HepG2 (cell line): Measurements from ENCODE around the gene PIP5KL1. TPM values are rescaled to one million over a fixed set of nuclear protein-coding genes. Genes with fewer than 3 reads are reported as not detected.
A peak's percentile ranks its signal among the peaks of the same experiment; 100 is the strongest.

Experiments used
- ATAC-seq: fragments of 200-7000 bp; cut with Tn5 transposase; 3 replicates; pipeline ENCODE4 v1.9.1; 2020; ENCODE audit warnings: mild to moderate bottlenecking, moderate library complexity
- BruUV-seq: library from RNA; stranded (reverse); fragments of 400-500 nt; replicated peaks from 2 replicates; lab custom pipeline; 2021; lab: Mats Ljungman, UMichigan
- CTCF ChIA-PET: fragments of 300-600 bp; formaldehyde crosslinking; extraction: SDS; loops from one replicate; lab custom pipeline; 2021; ENCODE audit warnings: low total read pairs, inconsistent platforms, low intra/inter-chr PET ratio; lab: Yijun Ruan, JAX
- POLR2A ChIA-PET: fragments of 350-600 bp; sonication (Branson Sonifier 250); formaldehyde crosslinking; loops from one replicate; lab custom pipeline; 2020; ENCODE audit warnings: antibody characterized with exemption, inconsistent platforms; lab: Yijun Ruan, JAX
- DNase-seq: peaks from one replicate; pipeline ENCODE4 v3.0.0-alpha.2; 2015; ENCODE audit warnings: low spot score
- FAIRE-seq: peaks from 3 replicates; lab custom pipeline; 2011; peaks lifted over from hg19 to GRCh38; lab: Jason Lieb, UNC
- H2AFZ ChIP-seq: one replicate; pipeline ENCODE4 v1.6.1; 2011; ENCODE audit warnings: low read length, inconsistent platforms
- H3K27ac ChIP-seq: fragments of 300-600 bp; 3 replicates; pipeline ENCODE4 v1.8.0; 2011; ENCODE audit warnings: mixed run types, mild to moderate bottlenecking, mixed read lengths, low read length, inconsistent platforms; ENCODE audit not compliant: insufficient read depth; ENCODE audit errors: extremely low read length
- H3K27me3 ChIP-seq, 2 experiments: fragments of 200-600 bp in 1 of 2; 2 replicates in 1 of 2; 3 replicates in 1 of 2; pipeline versions ENCODE4 v1.6.0 to v1.8.0; 2011; ENCODE audit warnings: low read length in 2 of 2, mild to moderate bottlenecking in 2 of 2, moderate library complexity in 2 of 2, inconsistent platforms in 1 of 2; ENCODE audit not compliant: insufficient read depth in 2 of 2, control insufficient read depth in 1 of 2
- H3K36me3 ChIP-seq, 2 experiments: fragments of 200-600 bp in 1 of 2; replicated peaks in 1 of 2; 2 replicates in 1 of 2; 3 replicates in 1 of 2; pipeline versions ENCODE4 v1.5.1 to v1.8.0; 2011; ENCODE audit warnings: low read length in 2 of 2, inconsistent platforms in 1 of 2; ENCODE audit not compliant: insufficient read depth in 2 of 2, control insufficient read depth in 1 of 2
- H3K4me1 ChIP-seq: 2 replicates; pipeline ENCODE4 v1.5.1; 2012; ENCODE audit warnings: low read length, inconsistent platforms; ENCODE audit not compliant: insufficient read depth
- H3K4me2 ChIP-seq: 2 replicates; pipeline ENCODE4 v1.6.0; 2011; ENCODE audit warnings: low read depth, low read length, inconsistent platforms
- H3K4me3 ChIP-seq, 3 experiments: fragments of 200-600 bp in 1 of 3; sonication (generic), shearing (Covaris generic) in 1 of 3; replicated peaks in 1 of 3; 2 replicates each; pipeline ENCODE4 v1.5.1; 2011 to 2016; ENCODE audit warnings: low read length in 3 of 3, inconsistent platforms in 2 of 3, low read depth in 2 of 3, mild to moderate bottlenecking in 2 of 3, control low read depth in 1 of 3, mixed read lengths in 1 of 3; ENCODE audit not compliant: insufficient read depth in 1 of 3
- H3K79me2 ChIP-seq: one replicate; pipeline ENCODE4 v1.6.1; 2011; ENCODE audit warnings: low read length, inconsistent platforms; ENCODE audit not compliant: insufficient read depth
- H3K9ac ChIP-seq: 2 replicates; pipeline ENCODE4 v1.6.0; 2011; ENCODE audit warnings: mild to moderate bottlenecking, low read depth, low read length, inconsistent platforms; ENCODE audit not compliant: insufficient read depth
- H3K9me3 ChIP-seq: 2 replicates; pipeline ENCODE4 v1.5.1; 2012; ENCODE audit warnings: mild to moderate bottlenecking, low read length
- H4K20me1 ChIP-seq: 2 replicates; pipeline ENCODE4 v1.6.0; 2011; ENCODE audit warnings: inconsistent platforms, mild to moderate bottlenecking, low read length, moderate library complexity; ENCODE audit not compliant: insufficient read depth
- AGO2 ChIP-seq: fragments of 200-400 bp; formaldehyde crosslinking; optimal IDR thresholded peaks from 2 replicates; pipeline ENCODE3; 2017; ENCODE audit warnings: mild to moderate bottlenecking, low read depth, low read length, moderate library complexity
- AHR ChIP-seq: IDR thresholded peaks from 2 replicates; pipeline ENCODE4 v1.6.1; 2018; ENCODE audit warnings: missing genetic modification reagents, missing compliant biosample characterization
- FIP1L1 ChIP-seq: fragments of 200-400 bp; formaldehyde crosslinking; IDR thresholded peaks from 2 replicates; pipeline ENCODE4 v1.6.1; 2018; ENCODE audit warnings: low read depth, mild to moderate bottlenecking, low read length, moderate library complexity, borderline replicate concordance; ENCODE audit not compliant: insufficient read depth
- HHEX ChIP-seq: IDR thresholded peaks from 2 replicates; pipeline ENCODE4 v1.6.1; 2016; ENCODE audit warnings: control low read depth
- HMG20B ChIP-seq: conservative IDR thresholded peaks from 2 replicates; pipeline ENCODE4 v1.6.1; 2016; ENCODE audit warnings: missing genetic modification reagents, missing compliant biosample characterization
- JUNB ChIP-seq: sonication (generic); formaldehyde crosslinking; IDR thresholded peaks from 2 replicates; pipeline ENCODE4 v1.8.0; 2022; ENCODE audit warnings: missing genetic modification reagents, mild to moderate bottlenecking, borderline replicate concordance
- PCBP1 ChIP-seq: fragments of 200-400 bp; formaldehyde crosslinking; IDR thresholded peaks from 2 replicates; pipeline ENCODE4 v1.6.1; 2017; ENCODE audit warnings: mild to moderate bottlenecking, low read depth, low read length, borderline replicate concordance
- POLR2G ChIP-seq: fragments of 200-400 bp; formaldehyde crosslinking; IDR thresholded peaks from 2 replicates; pipeline ENCODE4 v1.6.1; 2018; ENCODE audit warnings: mild to moderate bottlenecking, low read depth, low read length, moderate library complexity
- RNF219 ChIP-seq: sonication (generic); formaldehyde crosslinking; IDR thresholded peaks from 2 replicates; pipeline ENCODE4 v1.5.0; 2020; ENCODE audit warnings: mild to moderate bottlenecking, missing genetic modification reagents
- RXRA ChIP-seq: sonication (generic); formaldehyde crosslinking; IDR thresholded peaks from 2 replicates; pipeline ENCODE4 v1.5.1; 2020; ENCODE audit warnings: missing genetic modification reagents
- SRSF1 ChIP-seq: fragments of 200-400 bp; formaldehyde crosslinking; optimal IDR thresholded peaks from 2 replicates; pipeline ENCODE3; 2017; ENCODE audit warnings: mild to moderate bottlenecking, low read depth, low read length, moderate library complexity
- ZFP91 ChIP-seq: sonication (generic); formaldehyde crosslinking; IDR thresholded peaks from 2 replicates; pipeline ENCODE4 v1.9.0; 2022; ENCODE audit warnings: missing genetic modification reagents, mild to moderate bottlenecking, borderline replicate concordance
- ZNF510 ChIP-seq: sonication (generic); formaldehyde crosslinking; IDR thresholded peaks from 2 replicates; pipeline ENCODE4 v1.4.0; 2020; ENCODE audit warnings: low read depth, mild to moderate bottlenecking, missing genetic modification reagents
- ZNF768 ChIP-seq: sonication (generic); formaldehyde crosslinking; IDR thresholded peaks from 2 replicates; pipeline ENCODE4 v1.4.0; 2020; ENCODE audit warnings: missing genetic modification reagents
- WGBS: methylation state at CpG from one replicate; pipeline ENCODE4 v1.1.6; 2017; ENCODE audit warnings: low lambda C conversion rate; 5-methylcytosine and 5-hydroxymethylcytosine counted together
- in situ Hi-C: cut with HindIII; loops from 2 replicates; pipeline ENCODE4 v1.10.0; 2017; ENCODE audit warnings: low pct_unique_long_range_greater_than_20kb; ENCODE audit not compliant: extremely low pct_ligation_motif_present
- intact Hi-C: fragments of 100-400 bp; cut with micrococcal nuclease; formaldehyde crosslinking; loops from one replicate; pipeline ENCODE4 v1.10.0; 2022; ENCODE audit not compliant: unreplicated experiment
- polyA plus RNA-seq, 8 experiments: library from polyadenylated mRNA; depleted of rRNA in 3 of 8; stranded (reverse) in 7 of 8; unstranded in 1 of 8; fragments of >200 nt; fragmentation: Illumina TruSeq in 4 of 8; extraction: Trizol in 4 of 8; gene quantifications; 2 replicates each; pipeline versions ENCODE4 v1.2.1 to v1.2.3, GENCODE V29; 2011 to 2016; ENCODE audit warnings: low read depth in 4 of 8, missing spikeins in 1 of 8, mixed read lengths in 1 of 8; ENCODE audit not compliant: insufficient read depth in 1 of 8
- total RNA-seq, 5 experiments: library from RNA; depleted of rRNA; stranded (reverse); fragments of >200 nt; fragmentation: Illumina TruSeq; extraction: Trizol; gene quantifications; 2 replicates each; pipeline ENCODE4 v1.2.3, GENCODE V29; 2016; ENCODE audit warnings: low read depth in 1 of 5

Gene PIP5KL1
- total and polyA plus RNA-seq, 2 of the 13 experiments (the other 11 are each of a cell fraction or from before 2014, with no cell fraction given): 0.20 to 0.49 TPM

GRCh38 chr9:127940593-127940992 lies 10.0 kb upstream of the PIP5KL1 start:
- Histone ChIP-seq H3K9ac (no peak overlapping the region), H4K20me1 (peaks cover 7% of the 10 kb centered on the region), H3K27ac (no peak overlapping the region), H3K79me2 (peaks cover 20% of the 10 kb centered on the region), H3K4me3 (no peak overlapping the region), H3K36me3 (peaks cover 13 to 39% of the 10 kb centered on the region in 2 experiments; a peak in 4 of 5 replicates), H2AFZ (no peak overlapping the region), H3K4me2 (no peak overlapping the region), H3K27me3 (no peaks in the 10 kb centered on the region; a peak in 1 of 5 replicates), H3K9me3 (no peaks in the 10 kb centered on the region), H3K4me1 (peaks cover 32% of the 10 kb centered on the region)
- intact Hi-C loops (loop anchor here (5.0 to 10.0 kb wide), 2 partner anchors 37 to 174 kb away; no protein-coding TSS in a partner anchor), in situ Hi-C loops (no loop called here)
- DNase-seq (no peak), FAIRE-seq (no peak), ATAC-seq (no peak)
- 98% methylated on average over 4 of the region's 4 CpGs for WGBS
- TF ChIP-seq POLR2G (0 out of 2 replicates have a peak, but pooled peaks have one; percentile 8), HHEX (CRISPR knock-in tag) (no peak)
- POLR2A ChIA-PET: interaction anchor here (0.5 to 2.2 kb wide), 2 partner anchors 51 to 127 kb away, joined by 3 to 5 read pairs; partner anchors contain the start of genes NAIF1 and SLC25A25
- CTCF ChIA-PET: no interaction called here
- no TSS peak for BruUV-seq

GRCh38 chr9:127938298-127938690 lies 7.7 kb upstream of the PIP5KL1 start:
- POLR2A ChIA-PET: no interaction called here
- H3K4me1 ChIP-seq: peaks cover 37% of the 10 kb centered on the region
- TF ChIP-seq RXRA (CRISPR knock-in tag): no peak
- TF ChIP-seq SRSF1: peak; percentile 9
- no peak for TF ChIP-seq HMG20B (CRISPR knock-in tag)
- TF ChIP-seq AGO2: peak; percentile 78
- 0 out of 2 replicates have a peak, but pooled peaks have one; percentile 2 for TF ChIP-seq AHR (CRISPR knock-in tag)
- peak; percentile 19; the same call in 1 of the 2 replicates for TF ChIP-seq PCBP1
- no peak for TF ChIP-seq RNF219 (CRISPR knock-in tag)
- TF ChIP-seq ZNF510 (CRISPR knock-in tag): no peak
- peak; percentile 29; the same call in 1 of the 2 replicates for TF ChIP-seq ZNF768 (CRISPR knock-in tag)
- peak; percentile 50; the same call in 1 of the 2 replicates for TF ChIP-seq ZFP91 (CRISPR knock-in tag)
- no peak for TF ChIP-seq JUNB (CRISPR knock-in tag)
- 0 out of 2 replicates have a peak, but pooled peaks have one; percentile 72 for TF ChIP-seq FIP1L1

More at GRCh38 chr9:127938298-127938690, 7.7 kb upstream of the PIP5KL1 start:
- in situ Hi-C loops: loop anchor here (5.0 kb wide), 1 partner anchor 99 kb away; no protein-coding TSS in a partner anchor
- FAIRE-seq (no peak), ATAC-seq (no peak), DNase-seq (no peak)
- Histone ChIP-seq H3K4me2 (peak overlapping the region; percentile 99; the same call in 1 of the 2 replicates), H3K27me3 (no peaks in the 10 kb centered on the region; a peak in 1 of 5 replicates), H3K36me3 (peaks cover 8 to 18% of the 10 kb centered on the region in 2 experiments; a peak in 4 of 5 replicates), H3K9me3 (no peaks in the 10 kb centered on the region), H3K27ac (no peak overlapping the region), H2AFZ (no peak overlapping the region), H4K20me1 (peaks cover 4% of the 10 kb centered on the region), H3K9ac (0 out of 2 replicates have a peak overlapping the region, but pooled peaks have one; percentile 84), H3K79me2 (peaks cover 22% of the 10 kb centered on the region), H3K4me3 (peak overlapping the region in 1 of 3 experiments; percentile 96; a peak in 1 of 6 replicates)
- no TSS peak for BruUV-seq
- intact Hi-C loops: no loop called here
- WGBS: 90% methylated on average over 23 of the region's 25 CpGs
- CTCF ChIA-PET: no interaction called here
